Measurements from ENCODE around the gene VENTX. TPM values are rescaled to one million over a fixed set of nuclear protein-coding genes. Genes with fewer than 3 reads are reported as not detected.

The VENTX gene
- total RNA-seq, 1 donor from 2014 or later = not detected

DNA sequence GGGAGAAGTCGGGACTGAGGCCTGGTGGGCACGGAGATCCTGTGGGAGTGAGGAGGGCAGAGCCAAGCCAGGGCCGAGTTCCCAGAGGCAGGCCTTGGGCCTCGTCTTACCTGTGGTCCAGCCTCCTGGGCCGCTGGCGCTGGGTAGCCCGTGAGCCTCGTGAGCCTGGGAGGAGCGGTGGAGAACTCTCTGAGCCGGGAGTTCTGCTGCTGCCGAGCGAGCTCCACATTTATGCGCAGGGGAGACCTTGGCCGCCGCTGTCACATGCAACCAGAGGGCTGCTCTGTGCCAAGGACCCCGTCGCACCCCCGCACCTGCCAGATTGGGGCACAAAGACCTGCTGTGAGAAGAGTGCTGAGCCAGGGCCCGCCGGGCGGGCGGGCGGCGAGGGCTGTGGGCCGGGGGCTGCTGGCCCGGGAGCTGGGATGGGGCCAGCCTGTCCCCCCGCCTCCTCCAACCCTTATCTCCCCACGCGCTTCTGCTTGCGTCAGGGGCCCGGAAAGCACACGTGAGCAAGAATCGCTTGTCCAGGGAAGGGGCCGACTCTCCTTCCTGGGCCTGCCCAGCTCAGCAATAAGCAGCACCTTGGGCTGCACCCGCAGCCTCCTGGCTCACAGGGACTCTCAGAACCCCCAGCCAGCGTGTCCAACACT, 10.2 kb downstream of the VENTX start:
- Mint-ChIP-seq H3K9me3 (ENCODE audit: unreplicated experiment) (no peaks in the 10 kb centered on the region), H3K27ac (ENCODE audit: unreplicated experiment) (no peak overlapping the region), H3K4me3 (ENCODE audit: unreplicated experiment) (no peak overlapping the region), H3K27me3 (ENCODE audit: unreplicated experiment) (peaks cover 22% of the 10 kb centered on the region), H3K4me1 (ENCODE audit: unreplicated experiment) (no peaks in the 10 kb centered on the region), H3K36me3 (ENCODE audit: unreplicated experiment) (no peaks in the 10 kb centered on the region)
- DNase-seq (ENCODE audit: extremely low spot score, unreplicated experiment) = no peak
- TF ChIP-seq, protein P1, sequence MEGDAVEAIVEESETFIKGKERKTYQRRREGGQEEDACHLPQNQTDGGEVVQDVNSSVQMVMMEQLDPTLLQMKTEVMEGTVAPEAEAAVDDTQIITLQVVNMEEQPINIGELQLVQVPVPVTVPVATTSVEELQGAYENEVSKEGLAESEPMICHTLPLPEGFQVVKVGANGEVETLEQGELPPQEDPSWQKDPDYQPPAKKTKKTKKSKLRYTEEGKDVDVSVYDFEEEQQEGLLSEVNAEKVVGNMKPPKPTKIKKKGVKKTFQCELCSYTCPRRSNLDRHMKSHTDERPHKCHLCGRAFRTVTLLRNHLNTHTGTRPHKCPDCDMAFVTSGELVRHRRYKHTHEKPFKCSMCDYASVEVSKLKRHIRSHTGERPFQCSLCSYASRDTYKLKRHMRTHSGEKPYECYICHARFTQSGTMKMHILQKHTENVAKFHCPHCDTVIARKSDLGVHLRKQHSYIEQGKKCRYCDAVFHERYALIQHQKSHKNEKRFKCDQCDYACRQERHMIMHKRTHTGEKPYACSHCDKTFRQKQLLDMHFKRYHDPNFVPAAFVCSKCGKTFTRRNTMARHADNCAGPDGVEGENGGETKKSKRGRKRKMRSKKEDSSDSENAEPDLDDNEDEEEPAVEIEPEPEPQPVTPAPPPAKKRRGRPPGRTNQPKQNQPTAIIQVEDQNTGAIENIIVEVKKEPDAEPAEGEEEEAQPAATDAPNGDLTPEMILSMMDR (IDR thresholded peaks at IDR 0.05) = no peak

DNA sequence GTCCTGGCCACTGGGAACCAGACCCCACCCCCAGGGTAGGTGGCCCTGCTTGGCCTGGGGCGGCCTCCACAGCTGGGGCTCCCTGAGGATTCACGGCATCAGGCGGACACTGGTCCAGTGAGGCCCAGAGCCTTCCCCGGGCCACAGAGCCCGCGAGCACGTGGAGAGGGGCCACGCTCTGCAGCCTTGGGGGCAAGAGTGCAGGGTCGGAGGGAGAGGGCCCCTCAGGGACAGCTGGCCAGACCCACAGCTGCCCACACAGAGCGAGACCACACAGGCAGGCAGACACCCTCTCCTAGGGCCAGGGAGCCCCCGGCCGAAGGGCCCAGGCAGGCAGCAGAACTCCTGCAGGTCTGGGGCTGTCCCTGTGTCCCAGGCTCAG, 10.7 kb downstream of the VENTX start:
- DNase-seq (ENCODE audit: extremely low spot score, unreplicated experiment) = no peak
- Mint-ChIP-seq H3K27me3 (ENCODE audit: unreplicated experiment) (peaks cover 23% of the 10 kb centered on the region), H3K9me3 (ENCODE audit: unreplicated experiment) (no peaks in the 10 kb centered on the region)

DNA sequence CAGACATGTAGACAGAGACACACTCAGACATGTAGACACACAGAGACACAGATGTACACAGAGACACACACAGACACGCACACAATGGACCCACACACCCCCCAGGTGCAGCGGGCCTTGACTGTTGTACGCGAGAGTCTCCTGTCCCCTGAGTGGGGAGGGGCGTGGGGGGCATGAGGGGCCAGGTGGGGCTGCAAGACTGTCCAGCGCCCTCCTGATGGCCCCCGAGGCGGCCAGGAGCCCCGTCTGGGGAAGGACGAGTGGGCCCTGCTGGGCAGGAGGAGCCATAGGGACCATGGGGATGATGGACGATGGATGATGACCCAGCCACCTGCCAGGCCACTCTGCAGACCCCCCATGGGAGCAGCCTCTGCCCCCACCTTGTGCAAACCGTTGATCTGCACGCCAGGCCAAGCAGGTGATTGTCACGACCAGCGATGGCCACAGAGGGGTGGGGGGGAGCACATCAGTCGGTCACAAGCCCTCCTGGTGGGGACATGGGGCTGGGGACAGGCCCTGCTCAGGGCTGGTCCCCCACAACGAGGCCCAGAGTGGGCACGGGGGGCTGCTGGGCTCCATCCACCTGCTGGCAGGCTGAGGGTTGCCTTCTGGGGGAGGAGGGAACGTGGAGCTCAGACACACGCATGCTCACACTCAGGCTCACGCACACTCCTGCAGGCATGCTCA, 11.6 kb downstream of the VENTX start:
- no peaks in the 10 kb centered on the region for H3K4me1 Mint-ChIP-seq (ENCODE audit: unreplicated experiment)
- H3K9me3 Mint-ChIP-seq (ENCODE audit: unreplicated experiment) = no peaks in the 10 kb centered on the region
- no peak overlapping the region for H3K27ac Mint-ChIP-seq (ENCODE audit: unreplicated experiment)
- peaks cover 21% of the 10 kb centered on the region for H3K27me3 Mint-ChIP-seq (ENCODE audit: unreplicated experiment)
- H3K4me3 Mint-ChIP-seq (ENCODE audit: unreplicated experiment) = no peak overlapping the region
- no peaks in the 10 kb centered on the region for H3K36me3 Mint-ChIP-seq (ENCODE audit: unreplicated experiment)
- TF ChIP-seq, protein P1 (IDR thresholded peaks at IDR 0.05) = no peak
- DNase-seq (ENCODE audit: extremely low spot score, unreplicated experiment) = no peak

More for the DNA sequence above, 10.7 kb downstream of the VENTX start:
- TF ChIP-seq, protein P1 (IDR thresholded peaks at IDR 0.05) = no peak
- no peaks in the 10 kb centered on the region for H3K36me3 Mint-ChIP-seq (ENCODE audit: unreplicated experiment)
- no peaks in the 10 kb centered on the region for H3K4me1 Mint-ChIP-seq (ENCODE audit: unreplicated experiment)
- H3K27ac Mint-ChIP-seq (ENCODE audit: unreplicated experiment) = no peak overlapping the region
- no peak overlapping the region for H3K4me3 Mint-ChIP-seq (ENCODE audit: unreplicated experiment)

DNA sequence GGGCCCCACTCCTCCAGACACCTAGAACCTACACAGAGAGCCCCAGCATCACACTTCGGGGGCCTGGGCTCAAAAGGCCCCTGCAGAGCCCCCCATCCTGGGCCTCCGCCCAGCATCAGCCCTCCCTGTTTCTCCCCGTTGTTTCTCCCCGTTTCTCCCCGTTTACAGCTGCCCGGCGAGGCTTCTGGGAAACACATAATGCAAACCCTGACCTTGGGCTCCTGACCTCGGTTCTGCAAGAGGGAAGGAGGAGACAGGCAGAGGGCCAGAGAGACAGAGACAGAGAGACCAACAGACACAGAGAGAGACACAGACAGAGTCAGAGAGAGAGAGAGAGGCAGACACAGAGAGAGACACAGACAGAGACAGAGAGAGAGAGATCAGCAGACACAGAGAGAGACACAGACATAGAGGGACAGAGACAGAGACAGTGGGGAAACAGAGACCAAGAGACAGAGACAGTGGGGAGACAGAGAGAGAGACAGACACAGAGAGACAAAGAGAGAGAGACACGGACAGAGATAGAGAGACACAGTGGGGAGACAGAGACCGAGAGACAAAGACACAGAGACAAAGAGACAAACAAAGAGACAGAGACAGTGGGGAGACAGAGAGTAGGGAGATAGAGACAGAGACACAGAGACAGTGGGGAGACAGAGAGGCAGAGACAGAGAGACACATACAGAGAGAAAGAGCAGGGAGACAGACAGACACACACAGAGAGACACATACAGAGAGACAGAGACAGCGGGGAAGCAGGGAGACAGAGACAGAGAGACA, 12.5 kb downstream of the VENTX start:
- no peak for DNase-seq (ENCODE audit: extremely low spot score, unreplicated experiment)
- Mint-ChIP-seq H3K27ac (ENCODE audit: unreplicated experiment) (no peak overlapping the region), H3K4me1 (ENCODE audit: unreplicated experiment) (no peaks in the 10 kb centered on the region), H3K36me3 (ENCODE audit: unreplicated experiment) (no peaks in the 10 kb centered on the region), H3K27me3 (ENCODE audit: unreplicated experiment) (peaks cover 21% of the 10 kb centered on the region), H3K4me3 (ENCODE audit: unreplicated experiment) (no peak overlapping the region), H3K9me3 (ENCODE audit: unreplicated experiment) (no peaks in the 10 kb centered on the region)
- TF ChIP-seq, protein P1 (IDR thresholded peaks at IDR 0.05) = no peak

All from osteocyte (in vitro differentiated cells).